Glutamatergic neuron (in vitro differentiated cells): ENCODE data around the gene VOPP1. TPM values are rescaled to one million over a fixed set of nuclear protein-coding genes. Genes with fewer than 3 reads are reported as not detected.

Experiments
- DNase-seq: peaks from one replicate; pipeline ENCODE4 v3.0.0; 2022
- H3K27ac Mint-ChIP-seq: one replicate; pipeline ENCODE4 v1.8.0; 2020; ENCODE audit warnings: mild to moderate bottlenecking, mixed read lengths, inconsistent platforms; ENCODE audit not compliant: unreplicated experiment
- H3K27me3 Mint-ChIP-seq: one replicate; pipeline ENCODE4 v1.8.0; 2020; ENCODE audit warnings: mild to moderate bottlenecking, moderate library complexity, mixed read lengths, inconsistent platforms; ENCODE audit not compliant: unreplicated experiment
- H3K36me3 Mint-ChIP-seq: one replicate; pipeline ENCODE4 v1.8.0; 2020; ENCODE audit warnings: mild to moderate bottlenecking, mixed read lengths, inconsistent platforms; ENCODE audit not compliant: unreplicated experiment
- H3K4me1 Mint-ChIP-seq: one replicate; pipeline ENCODE4 v1.8.0; 2020; ENCODE audit warnings: mild to moderate bottlenecking, low read depth, mixed read lengths, inconsistent platforms; ENCODE audit not compliant: unreplicated experiment
- H3K4me3 Mint-ChIP-seq: one replicate; pipeline ENCODE4 v1.8.0; 2020; ENCODE audit warnings: mild to moderate bottlenecking, mixed read lengths, inconsistent platforms; ENCODE audit not compliant: unreplicated experiment
- H3K9me3 Mint-ChIP-seq: one replicate; pipeline ENCODE4 v1.8.0; 2020; ENCODE audit warnings: mild to moderate bottlenecking, moderate library complexity, mixed read lengths, inconsistent platforms; ENCODE audit not compliant: unreplicated experiment
- CTCF ChIP-seq: fragments of 200-600 bp; sonication (generic); IDR thresholded peaks from one replicate; pipeline ENCODE4 v1.5.0; 2021; ENCODE audit not compliant: partially characterized antibody, unreplicated experiment
- total RNA-seq: library from RNA; stranded (reverse); fragmentation: NEBNext Ultra II Directional; extraction: Animal tissue kit (Norgen Biotek cat#: 25700); gene quantifications from one replicate; pipeline ENCODE4 v1.2.1, GENCODE V29; 2021; ENCODE audit not compliant: unreplicated experiment

The VOPP1 gene
- total RNA-seq, 1 donor from 2014 or later: 30.6 TPM

GRCh38 chr7:55558962-55559920 is 13.1 kb downstream of the VOPP1 start:
- H3K27me3 Mint-ChIP-seq: peaks cover 2% of the 10 kb centered on the region
- no peaks in the 10 kb centered on the region for H3K9me3 Mint-ChIP-seq
- no peaks in the 10 kb centered on the region for H3K36me3 Mint-ChIP-seq
- no peak for TF ChIP-seq CTCF
- peaks cover 11% of the 10 kb centered on the region for H3K4me1 Mint-ChIP-seq
- DNase-seq: no peak
- H3K27ac Mint-ChIP-seq: no peak overlapping the region
- no peak overlapping the region for H3K4me3 Mint-ChIP-seq

- no peak overlapping the region for H3K27ac Mint-ChIP-seq
- no peaks in the 10 kb centered on the region for H3K36me3 Mint-ChIP-seq
- TF ChIP-seq CTCF: no peak
- H3K4me3 Mint-ChIP-seq: no peak overlapping the region
- no peak for DNase-seq
- H3K9me3 Mint-ChIP-seq: no peaks in the 10 kb centered on the region
- H3K4me1 Mint-ChIP-seq: peaks cover 11% of the 10 kb centered on the region
- peaks cover 7% of the 10 kb centered on the region for H3K27me3 Mint-ChIP-seq
These were observed 14.6 kb downstream of the VOPP1 start for GRCh38 chr7:55557666-55558188.

- no peaks in the 10 kb centered on the region for H3K9me3 Mint-ChIP-seq
- peaks cover 11% of the 10 kb centered on the region for H3K4me1 Mint-ChIP-seq
- no peak for TF ChIP-seq CTCF
- DNase-seq: no peak
- H3K27ac Mint-ChIP-seq: no peak overlapping the region
- no peak overlapping the region for H3K4me3 Mint-ChIP-seq
- H3K36me3 Mint-ChIP-seq: no peaks in the 10 kb centered on the region
- peaks cover 7% of the 10 kb centered on the region for H3K27me3 Mint-ChIP-seq
These were observed 15.8 kb downstream of the VOPP1 start for GRCh38 chr7:55556492-55556891.

- H3K36me3 Mint-ChIP-seq: no peaks in the 10 kb centered on the region
- H3K4me1 Mint-ChIP-seq: peaks cover 11% of the 10 kb centered on the region
- H3K27me3 Mint-ChIP-seq: peaks cover 7% of the 10 kb centered on the region
- no peaks in the 10 kb centered on the region for H3K9me3 Mint-ChIP-seq
- no peak for TF ChIP-seq CTCF
- H3K4me3 Mint-ChIP-seq: no peak overlapping the region
- no peak overlapping the region for H3K27ac Mint-ChIP-seq
- DNase-seq: no peak
These were observed 16.3 kb downstream of the VOPP1 start for GRCh38 chr7:55556031-55556430.

GRCh38 chr7:55555160-55555559 is 17.1 kb downstream of the VOPP1 start:
- Mint-ChIP-seq H3K36me3 (no peaks in the 10 kb centered on the region), H3K4me1 (peaks cover 11% of the 10 kb centered on the region), H3K9me3 (no peaks in the 10 kb centered on the region), H3K27me3 (peaks cover 7% of the 10 kb centered on the region), H3K4me3 (no peak overlapping the region), H3K27ac (no peak overlapping the region)
- no peak for DNase-seq
- TF ChIP-seq CTCF: no peak
